NCI-H345 (cell line): ENCODE measurements around the gene AGT.

Experiments used
- DNase-seq: peaks from one replicate; lab custom pipeline; 2025; lab: John Stamatoyannopoulos, UW

Gene AGT

GRCh38 chr1:230713915-230714764, at the start of gene AGT:
AGT (minus strand) TSS chr1:230714122; CDS start chr1:230710823, 3,299 bp downstream.
- no peak for DNase-seq

- no peak for DNase-seq
Observed at GRCh38 chr1:230761443-230762167, 47.7 kb upstream of the AGT start.

- DNase-seq: no peak
Observed at GRCh38 chr1:230760360-230760827, 46.5 kb upstream of the AGT start.

- DNase-seq: no peak
Observed at GRCh38 chr1:230759369-230760065, 45.6 kb upstream of the AGT start.

GRCh38 chr1:230758709-230759368, 44.9 kb upstream of the AGT start:
- DNase-seq: no peak

- no peak for DNase-seq
Observed at GRCh38 chr1:230757856-230758708, 44.2 kb upstream of the AGT start.

GRCh38 chr1:230754796-230755195, 40.9 kb upstream of the AGT start:
- no peak for DNase-seq

GRCh38 chr1:230753586-230754251, 39.8 kb upstream of the AGT start:
- peak; percentile 78 for DNase-seq

GRCh38 chr1:230753191-230753585, 39.3 kb upstream of the AGT start:
- no peak for DNase-seq

- DNase-seq: peak; percentile 47
Observed at GRCh38 chr1:230752407-230752806, 38.5 kb upstream of the AGT start.

- no peak for DNase-seq
Observed at GRCh38 chr1:230750986-230751625, 37.2 kb upstream of the AGT start.

- DNase-seq: no peak
Observed at GRCh38 chr1:230750576-230750975, 36.7 kb upstream of the AGT start.

GRCh38 chr1:230749635-230750034, 35.7 kb upstream of the AGT start:
- no peak for DNase-seq

GRCh38 chr1:230749150-230749549, 35.2 kb upstream of the AGT start:
- no peak for DNase-seq

- no peak for DNase-seq
Observed at GRCh38 chr1:230747890-230748800, 34.2 kb upstream of the AGT start.

GRCh38 chr1:230747127-230747730, 33.3 kb upstream of the AGT start, which contains the start of gene CAPN9:
CAPN9 (plus strand) TSS chr1:230747388; CDS start chr1:230747497, 109 bp downstream.
- no peak for DNase-seq

GRCh38 chr1:230746617-230747016, 32.7 kb upstream of the AGT start:
- DNase-seq: no peak

- DNase-seq: peak; percentile 20
Observed at GRCh38 chr1:230745071-230745470, 31.1 kb upstream of the AGT start.
